Activated CD8-positive, alpha-beta T cell treated with anti-CD3 and anti-CD28 coated beads, Interleukin-2, amount 10 ng/mL, durations not matched to agents 7 days and 5 days (primary cell): ENCODE results near the gene NOL12. TPM values are rescaled to one million over a fixed set of nuclear protein-coding genes. Genes with fewer than 3 reads are reported as not detected.

Experiments
- ATAC-seq: fragments of 150-1000 bp; cut with Tn5 transposase; one replicate; pipeline ENCODE4 v1.10.0; 2021; ENCODE audit warnings: moderate library complexity
- CTCF ChIA-PET: fragments of 350-600 bp; sonication (Branson Sonifier 250); formaldehyde crosslinking; loops from one replicate; lab custom pipeline; 2021; ENCODE audit warnings: antibody characterized with exemption; lab: Charles Lee
- POLR2A ChIA-PET: fragments of 350-600 bp; sonication (Branson Sonifier 250); formaldehyde crosslinking; loops from one replicate; lab custom pipeline; 2021; ENCODE audit warnings: antibody characterized with exemption; lab: Charles Lee
- DNase-seq: peaks from one replicate; pipeline ENCODE4 v3.0.0-alpha.2; 2020
- H3K27ac Mint-ChIP-seq: one replicate; pipeline ENCODE4 v1.8.0; 2021; ENCODE audit warnings: mild to moderate bottlenecking, mixed read lengths
- H3K27me3 Mint-ChIP-seq: one replicate; pipeline ENCODE4 v1.8.0; 2021; ENCODE audit warnings: low read depth, mixed read lengths
- H3K36me3 Mint-ChIP-seq: one replicate; pipeline ENCODE4 v1.8.0; 2021; ENCODE audit warnings: low read depth, mixed read lengths
- H3K4me1 Mint-ChIP-seq: one replicate; pipeline ENCODE4 v1.8.0; 2021; ENCODE audit warnings: low read depth, mixed read lengths
- H3K4me3 Mint-ChIP-seq: one replicate; pipeline ENCODE4 v1.8.0; 2021; ENCODE audit warnings: mild to moderate bottlenecking, mixed read lengths
- H3K9me3 Mint-ChIP-seq: one replicate; pipeline ENCODE4 v1.8.0; 2022; ENCODE audit warnings: mixed read lengths; ENCODE audit not compliant: insufficient read depth
- total RNA-seq, 2 experiments: library from RNA; stranded (reverse); gene quantifications; one replicate each; pipeline ENCODE4 v1.2.3, GENCODE V29; 2021

NOL12 gene
- total RNA-seq, 2 experiments from 2014 or later, result 42.6 to 45.3 TPM

GRCh38 chr22:37701141-37701786 is 15.1 kb downstream of the NOL12 start:
- Mint-ChIP-seq H3K36me3 (peaks cover 6% of the 10 kb centered on the region), H3K27me3 (no peaks in the 10 kb centered on the region), H3K4me1 (peaks cover 18% of the 10 kb centered on the region), H3K9me3 (no peaks in the 10 kb centered on the region), H3K4me3 (no peak overlapping the region), H3K27ac (no peak overlapping the region)
- DNase-seq (no peak), ATAC-seq (no peak)
- CTCF ChIA-PET, result no interaction called here
- POLR2A ChIA-PET, result no interaction called here

GRCh38 chr22:37703906-37704305 is 17.8 kb downstream of the NOL12 start:
- Mint-ChIP-seq H3K27ac (no peak overlapping the region), H3K36me3 (peaks cover 3% of the 10 kb centered on the region), H3K4me3 (no peak overlapping the region), H3K27me3 (no peaks in the 10 kb centered on the region), H3K4me1 (peaks cover 9% of the 10 kb centered on the region), H3K9me3 (no peaks in the 10 kb centered on the region)
- DNase-seq (no peak), ATAC-seq (no peak)
- ChIA-PET POLR2A (no interaction called here), CTCF (interaction anchor here (1.5 kb wide), 1 partner anchor 61 kb away, joined by 4 read pairs; no protein-coding TSS in a partner anchor)

- H3K36me3 Mint-ChIP-seq, result peaks cover 3% of the 10 kb centered on the region
- no peak for DNase-seq
- H3K9me3 Mint-ChIP-seq, result no peaks in the 10 kb centered on the region
- no peak overlapping the region for H3K27ac Mint-ChIP-seq
- no peak overlapping the region for H3K4me3 Mint-ChIP-seq
- no peak for ATAC-seq
- CTCF ChIA-PET, result interaction anchor here (1.5 kb wide), 1 partner anchor 61 kb away, joined by 4 read pairs; no protein-coding TSS in a partner anchor
- POLR2A ChIA-PET, result no interaction called here
- H3K4me1 Mint-ChIP-seq, result peaks cover 9% of the 10 kb centered on the region
- no peaks in the 10 kb centered on the region for H3K27me3 Mint-ChIP-seq
Measured at GRCh38 chr22:37704645-37705044, 18.5 kb downstream of the NOL12 start.

- no peak overlapping the region for H3K4me3 Mint-ChIP-seq
- H3K9me3 Mint-ChIP-seq, result no peaks in the 10 kb centered on the region
- DNase-seq, result no peak
- no peak overlapping the region for H3K27ac Mint-ChIP-seq
- ChIA-PET CTCF (no interaction called here), POLR2A (no interaction called here)
- peaks cover 5% of the 10 kb centered on the region for H3K36me3 Mint-ChIP-seq
- no peaks in the 10 kb centered on the region for H3K27me3 Mint-ChIP-seq
- ATAC-seq, result no peak
- H3K4me1 Mint-ChIP-seq, result peaks cover 9% of the 10 kb centered on the region
Measured at GRCh38 chr22:37705205-37705604, 19.1 kb downstream of the NOL12 start.

GRCh38 chr22:37708580-37709444 is 22.7 kb downstream of the NOL12 start:
- no peaks in the 10 kb centered on the region for H3K4me1 Mint-ChIP-seq
- ATAC-seq (no peak), DNase-seq (no peak)
- ChIA-PET POLR2A (no interaction called here), CTCF (no interaction called here)
- H3K36me3 Mint-ChIP-seq, result peaks cover 3% of the 10 kb centered on the region
- H3K27ac Mint-ChIP-seq, result no peak overlapping the region
- no peaks in the 10 kb centered on the region for H3K9me3 Mint-ChIP-seq
- no peak overlapping the region for H3K4me3 Mint-ChIP-seq
- H3K27me3 Mint-ChIP-seq, result no peaks in the 10 kb centered on the region

- no peak overlapping the region for H3K27ac Mint-ChIP-seq
- no peak for DNase-seq
- no peak overlapping the region for H3K4me3 Mint-ChIP-seq
- ATAC-seq, result no peak
- H3K4me1 Mint-ChIP-seq, result no peaks in the 10 kb centered on the region
- peaks cover 2% of the 10 kb centered on the region for H3K36me3 Mint-ChIP-seq
- ChIA-PET CTCF (no interaction called here), POLR2A (no interaction called here)
- no peaks in the 10 kb centered on the region for H3K9me3 Mint-ChIP-seq
- no peaks in the 10 kb centered on the region for H3K27me3 Mint-ChIP-seq
Measured at GRCh38 chr22:37709445-37709765, 23.3 kb downstream of the NOL12 start.

- POLR2A ChIA-PET, result no interaction called here
- H3K9me3 Mint-ChIP-seq, result no peaks in the 10 kb centered on the region
- H3K27ac Mint-ChIP-seq, result no peak overlapping the region
- no peaks in the 10 kb centered on the region for H3K27me3 Mint-ChIP-seq
- no peak for ATAC-seq
- CTCF ChIA-PET, result no interaction called here
- no peak overlapping the region for H3K4me3 Mint-ChIP-seq
- H3K4me1 Mint-ChIP-seq, result no peaks in the 10 kb centered on the region
- H3K36me3 Mint-ChIP-seq, result peaks cover 2% of the 10 kb centered on the region
- no peak for DNase-seq
Measured at GRCh38 chr22:37710675-37711074, 24.5 kb downstream of the NOL12 start.

GRCh38 chr22:37711490-37711889 is 25.3 kb downstream of the NOL12 start:
- H3K27me3 Mint-ChIP-seq, result no peaks in the 10 kb centered on the region
- no peak overlapping the region for H3K27ac Mint-ChIP-seq
- H3K9me3 Mint-ChIP-seq, result no peaks in the 10 kb centered on the region
- CTCF ChIA-PET, result interaction anchor here (1.1 kb wide), 1 partner anchor 18 kb away, joined by 3 read pairs; no protein-coding TSS in a partner anchor
- no peak overlapping the region for H3K4me3 Mint-ChIP-seq
- no peak for DNase-seq
- H3K4me1 Mint-ChIP-seq, result no peaks in the 10 kb centered on the region
- no peak for ATAC-seq
- H3K36me3 Mint-ChIP-seq, result peaks cover 2% of the 10 kb centered on the region
- POLR2A ChIA-PET, result interaction anchor here (0.9 kb wide), 1 partner anchor 12 kb away, joined by 6 read pairs; no protein-coding TSS in a partner anchor

- Mint-ChIP-seq H3K27me3 (no peaks in the 10 kb centered on the region), H3K4me1 (no peaks in the 10 kb centered on the region), H3K36me3 (peaks cover 2% of the 10 kb centered on the region), H3K27ac (no peak overlapping the region), H3K4me3 (no peak overlapping the region), H3K9me3 (no peaks in the 10 kb centered on the region)
- DNase-seq (no peak), ATAC-seq (no peak)
- CTCF ChIA-PET, result no interaction called here
- POLR2A ChIA-PET, result no interaction called here
Measured at GRCh38 chr22:37713761-37714160, 27.6 kb downstream of the NOL12 start.

- Mint-ChIP-seq H3K27ac (no peak overlapping the region), H3K9me3 (no peaks in the 10 kb centered on the region), H3K27me3 (no peaks in the 10 kb centered on the region), H3K4me3 (no peak overlapping the region), H3K4me1 (no peaks in the 10 kb centered on the region), H3K36me3 (peaks cover 2% of the 10 kb centered on the region)
- ATAC-seq (no peak), DNase-seq (no peak)
- ChIA-PET CTCF (no interaction called here), POLR2A (no interaction called here)
Measured at GRCh38 chr22:37714634-37715033, 28.5 kb downstream of the NOL12 start.

- POLR2A ChIA-PET, result no interaction called here
- ATAC-seq, result no peak
- Mint-ChIP-seq H3K36me3 (no peaks in the 10 kb centered on the region), H3K27ac (no peak overlapping the region), H3K4me1 (no peaks in the 10 kb centered on the region), H3K27me3 (no peaks in the 10 kb centered on the region), H3K9me3 (no peaks in the 10 kb centered on the region), H3K4me3 (no peak overlapping the region)
- CTCF ChIA-PET, result no interaction called here
- no peak for DNase-seq
Measured at GRCh38 chr22:37715760-37716159, 29.6 kb downstream of the NOL12 start.

- Mint-ChIP-seq H3K27me3 (no peaks in the 10 kb centered on the region), H3K4me1 (no peaks in the 10 kb centered on the region), H3K9me3 (no peaks in the 10 kb centered on the region), H3K4me3 (no peak overlapping the region), H3K27ac (no peak overlapping the region), H3K36me3 (no peaks in the 10 kb centered on the region)
- CTCF ChIA-PET, result no interaction called here
- POLR2A ChIA-PET, result no interaction called here
- ATAC-seq (no peak), DNase-seq (no peak)
Measured at GRCh38 chr22:37716708-37717107, 30.6 kb downstream of the NOL12 start.
